ENCODE data around the gene TRIM47.

TRIM47 gene

GRCh38 chr17:75828076-75828400, 50.3 kb downstream of the TRIM47 start:
- no peak for DNase-seq

- DNase-seq, result peak; percentile 81
Measured at GRCh38 chr17:75827308-75828075, 50.9 kb downstream of the TRIM47 start.

- DNase-seq, result no peak
Measured at GRCh38 chr17:75826561-75827307, 51.6 kb downstream of the TRIM47 start.

- DNase-seq, result no peak
Measured at GRCh38 chr17:75825748-75826370, 52.5 kb downstream of the TRIM47 start.

- no peak for DNase-seq
Measured at GRCh38 chr17:75825149-75825552, 53.2 kb downstream of the TRIM47 start.

- no peak for DNase-seq
Measured at GRCh38 chr17:75824666-75825065, 53.7 kb downstream of the TRIM47 start.
